Adrenal gland (tissue), 5 donors: Measurements from ENCODE around the gene LIMK2.

ENCODE experiments used
- CTCF ChIP-seq, 6 experiments: fragments of 450-650 bp in 4 of 6; fragments of 200-600 bp in 2 of 6; sonication (generic) in 1 of 6; IDR thresholded peaks; 1 replicate in 5 of 6; 2 replicates in 1 of 6; pipeline versions ENCODE4 v1.5.1 to v1.8.0; 2016 to 2021; ENCODE audit warnings: antibody characterized with exemption in 6 of 6, mild to moderate bottlenecking in 2 of 6, moderate library complexity in 1 of 6
- POLR2A ChIP-seq, 2 donors: fragments of 450-650 bp; IDR thresholded peaks; one replicate each; pipeline ENCODE4 v1.6.1; 2017; ENCODE audit warnings: antibody characterized with exemption in 2 of 2, mild to moderate bottlenecking in 2 of 2, moderate library complexity in 1 of 2
- donor health status: DM: no; HTN: no; CAD: no.

- no peak for TF ChIP-seq CTCF (IDR thresholded peaks at IDR 0.05)
- no peak for TF ChIP-seq POLR2A (IDR thresholded peaks at IDR 0.05)
Measured at GRCh38 chr22:31284281-31285155, 72.4 kb downstream of the LIMK2 start.
